B cell (primary cell): ENCODE results near the gene USP9X. TPM values are rescaled to one million over a fixed set of nuclear protein-coding genes. Genes with fewer than 3 reads are reported as not detected.
A peak's percentile ranks its signal among the peaks of the same experiment; 100 is the strongest.
"Not testable (repeated sequence)": the region's sequence is repeated elsewhere in the genome, so short reads cannot be mapped to it uniquely, and the experiment has no call there.

ENCODE experiments used
- ATAC-seq: fragments of 200-7000 bp; cut with Tn5 transposase; one replicate; pipeline ENCODE4 v1.10.0; 2021; ENCODE audit warnings: low read depth, mild to moderate bottlenecking, moderate number of reproducible peaks, moderate library complexity
- CTCF ChIA-PET: fragments of 350-600 bp; sonication (Branson Sonifier 250); formaldehyde crosslinking; loops from one replicate; lab custom pipeline; 2021; ENCODE audit warnings: antibody characterized with exemption, inconsistent platforms; lab: Charles Lee
- POLR2A ChIA-PET: fragments of 350-600 bp; sonication (Branson Sonifier 250); formaldehyde crosslinking; loops from one replicate; lab custom pipeline; 2021; ENCODE audit warnings: antibody characterized with exemption; lab: Charles Lee
- DNase-seq: peaks from one replicate; pipeline ENCODE4 v3.0.0; 2013
- H2AFZ ChIP-seq: 2 replicates; pipeline ENCODE4 v1.6.1; 2012; ENCODE audit warnings: mild to moderate bottlenecking, low read depth, low read length; ENCODE audit not compliant: insufficient read depth, poor library complexity, severe bottlenecking
- H3K27ac ChIP-seq, 2 donors: 1 replicate in 1 of 2; 2 replicates in 1 of 2; pipeline ENCODE4 v1.5.1; 2012 to 2013; ENCODE audit warnings: low read length in 2 of 2, mild to moderate bottlenecking in 2 of 2, moderate library complexity in 1 of 2
- H3K27me3 ChIP-seq, 4 experiments: fragments of 200-600 bp in 1 of 4; sonication (generic) in 1 of 4; replicated peaks in 1 of 4; 1 replicate in 2 of 4; 2 replicates in 2 of 4; pipeline versions ENCODE4 v1.6.1 to v1.7.0; 2013 to 2016; ENCODE audit warnings: low read length in 3 of 4, mild to moderate bottlenecking in 2 of 4, mixed read lengths in 1 of 4, moderate library complexity in 1 of 4; ENCODE audit not compliant: insufficient read depth in 4 of 4, control insufficient read depth in 3 of 4; ENCODE audit errors: control extremely low read depth in 1 of 4
- H3K36me3 ChIP-seq, 2 experiments: replicated peaks in 1 of 2; 1 replicate in 1 of 2; 2 replicates in 1 of 2; pipeline versions ENCODE4 v1.6.1 to v1.7.1; 2013; ENCODE audit warnings: low read length in 1 of 2; ENCODE audit not compliant: insufficient read depth in 2 of 2, control insufficient read depth in 1 of 2; ENCODE audit errors: control extremely low read depth in 1 of 2, extremely low read depth in 1 of 2
- H3K4me1 ChIP-seq, 2 donors: fragments of 200-600 bp in 1 of 2; sonication (generic) in 1 of 2; 1 replicate in 1 of 2; 2 replicates in 1 of 2; pipeline versions ENCODE4 v1.5.1 to v1.6.1; 2013 to 2017; ENCODE audit warnings: low read length in 2 of 2; ENCODE audit not compliant: control insufficient read depth in 2 of 2, insufficient read depth in 2 of 2
- H3K4me2 ChIP-seq: replicated peaks from 2 replicates; pipeline ENCODE3; 2012; ENCODE audit warnings: mild to moderate bottlenecking, low read depth, low read length; ENCODE audit not compliant: poor library complexity, severe bottlenecking
- H3K4me3 ChIP-seq, 5 experiments: fragments of 200-600 bp in 1 of 5; sonication (generic) in 1 of 5; 1 replicate in 3 of 5; 2 replicates in 2 of 5; pipeline versions ENCODE4 v1.5.1 to v1.7.0; 2011 to 2016; ENCODE audit warnings: low read length in 4 of 5, mild to moderate bottlenecking in 4 of 5, low read depth in 2 of 5, control low read depth in 1 of 5, moderate library complexity in 1 of 5; ENCODE audit not compliant: insufficient read depth in 1 of 5; ENCODE audit errors: control extremely low read depth in 1 of 5, extremely low read depth in 1 of 5
- H3K79me2 ChIP-seq: fragments of 200-600 bp; sonication (generic); one replicate; pipeline ENCODE4 v1.6.0; 2016; ENCODE audit warnings: low read length; ENCODE audit not compliant: control insufficient read depth, insufficient read depth
- H3K9ac ChIP-seq: fragments of 200-600 bp; sonication (generic); 2 replicates; pipeline ENCODE4 v1.6.1; 2017; ENCODE audit warnings: mild to moderate bottlenecking, low read length, moderate library complexity
- H3K9me3 ChIP-seq, 3 donors: one replicate each; pipeline versions ENCODE4 v1.6.1 to v1.7.1; 2013; ENCODE audit warnings: low read length in 2 of 3; ENCODE audit not compliant: control insufficient read depth in 2 of 3, insufficient read depth in 1 of 3; ENCODE audit errors: control extremely low read depth in 1 of 3
- H4K20me1 ChIP-seq: 2 replicates; pipeline ENCODE4 v1.6.0; 2012; ENCODE audit warnings: mild to moderate bottlenecking, low read length; ENCODE audit not compliant: insufficient read depth, control insufficient read depth, poor library complexity, severe bottlenecking
- H3K27ac Mint-ChIP-seq: one replicate; pipeline ENCODE4 v1.8.0; 2021; ENCODE audit warnings: mixed read lengths
- H3K27me3 Mint-ChIP-seq: one replicate; pipeline ENCODE4 v1.8.0; 2021; ENCODE audit warnings: mixed read lengths
- H3K4me1 Mint-ChIP-seq: one replicate; pipeline ENCODE4 v1.8.0; 2021; ENCODE audit warnings: mixed read lengths
- H3K4me3 Mint-ChIP-seq: one replicate; pipeline ENCODE4 v1.8.0; 2021; ENCODE audit warnings: mixed read lengths
- H3K9me3 Mint-ChIP-seq: one replicate; pipeline ENCODE4 v1.8.0; 2022; ENCODE audit warnings: mixed read lengths; ENCODE audit not compliant: insufficient read depth
- CTCF ChIP-seq: fragments of 200-600 bp; IDR thresholded peaks from one replicate; pipeline ENCODE4 v1.8.0; 2022; ENCODE audit warnings: antibody characterized with exemption, mild to moderate bottlenecking
- EZH2 ChIP-seq: IDR thresholded peaks from 2 replicates; pipeline ENCODE4 v1.6.1; 2012; ENCODE audit warnings: borderline replicate concordance, low read depth, mild to moderate bottlenecking, moderate library complexity, low read length; ENCODE audit not compliant: insufficient read depth, poor library complexity, severe bottlenecking
- WGBS: methylation state at CpG from one replicate; pipeline ENCODE4 v1.1.5; 2013; ENCODE audit warnings: missing lambda C conversion rate; ENCODE audit not compliant: insufficient coverage; 5-methylcytosine and 5-hydroxymethylcytosine counted together
- intact Hi-C: fragments of 100-400 bp; cut with micrococcal nuclease; formaldehyde crosslinking; loops from one replicate; pipeline ENCODE4 v1.10.0; 2022
- polyA plus RNA-seq: library from polyadenylated mRNA; depleted of rRNA; stranded (reverse); fragments of >200 nt; gene quantifications from 2 replicates; pipeline ENCODE4 v1.2.3, GENCODE V29; 2012
- total RNA-seq, 2 donors: library from RNA; stranded (reverse); fragments of 120-200 nt in 1 of 2; gene quantifications; 1 replicate in 1 of 2; 2 replicates in 1 of 2; pipeline versions ENCODE4 v1.2.3 to v1.2.4, GENCODE V29; 2013 to 2022

Gene USP9X
- total and polyA plus RNA-seq, 2 donors (not counting 1 experiment from before 2014, with no cell fraction given) = 9.6 to 87.6 TPM

- Histone ChIP-seq H2AFZ (no peak overlapping the region), H3K79me2 (peaks cover 89% of the 10 kb centered on the region), H3K9me3 (peaks cover 0 to 6% (median 0%) of the 10 kb centered on the region in 3 donors), H3K4me1 (peaks cover 16 to 40% of the 10 kb centered on the region in 2 donors), H3K27me3 (no peaks in the 10 kb centered on the region), H4K20me1 (peaks cover 74% of the 10 kb centered on the region), H3K36me3 (no peaks in the 10 kb centered on the region), H3K4me2 (no peak overlapping the region), H3K4me3 (no peak overlapping the region), H3K9ac (no peak overlapping the region), H3K27ac (peak overlapping the region in 1 of 2 donors; percentile 33)
- H3K27ac Mint-ChIP-seq = peak overlapping the region; percentile 74
- TF ChIP-seq CTCF (no peak), EZH2 (no peak)
- ChIA-PET POLR2A (no interaction called here), CTCF (interaction anchor here (0.7 to 9.7 kb wide), 2 partner anchors 235 to 376 kb away, joined by 6 to 131 read pairs; no protein-coding TSS in a partner anchor)
- no peaks in the 10 kb centered on the region for H3K9me3 Mint-ChIP-seq
- no peak for ATAC-seq
- H3K4me3 Mint-ChIP-seq = no peak overlapping the region
- WGBS = no CpG with 5 or more reads among the region's 7 CpGs
- intact Hi-C loops = loop anchor here (2.0 to 10.0 kb wide), 4 partner anchors 46 to 376 kb away; partner anchors contain the start of gene MED14
- no peak for DNase-seq
- no peaks in the 10 kb centered on the region for H3K27me3 Mint-ChIP-seq
- H3K4me1 Mint-ChIP-seq = peaks cover 60% of the 10 kb centered on the region
These were observed 25.8 kb downstream of the USP9X start for GRCh38 chrX:41110801-41111625.

GRCh38 chrX:41115104-41115425, 29.8 kb downstream of the USP9X start:
- not testable (repeated sequence) for H3K36me3 ChIP-seq, H3K4me2 ChIP-seq, H3K4me3 Mint-ChIP-seq, H2AFZ ChIP-seq, H3K9me3 ChIP-seq, H3K9me3 Mint-ChIP-seq, H3K4me3 ChIP-seq, H3K27me3 Mint-ChIP-seq, H3K27ac ChIP-seq, H3K9ac ChIP-seq, H3K27ac Mint-ChIP-seq, H3K27me3 ChIP-seq
- peak; percentile 62 for DNase-seq
- intact Hi-C loops = loop anchor here (1.0 to 10.0 kb wide), 5 partner anchors 30 to 380 kb away; partner anchors contain the start of genes MED14 and USP9X
- POLR2A ChIA-PET = interaction anchor here (0.7 to 1.2 kb wide), 4 partner anchors 13 to 468 kb away, joined by 3 to 5 read pairs (median 4); partner anchors contain the start of gene CXorf38
- WGBS = no CpG with 5 or more reads among the region's 4 CpGs
- H3K4me1 ChIP-seq = peaks cover 31 to 49% of the 10 kb centered on the region in 2 donors
- H3K79me2 ChIP-seq = peaks cover 88% of the 10 kb centered on the region
- TF ChIP-seq CTCF = peak; percentile 71
- ATAC-seq = peak; percentile 68
- peaks cover 70% of the 10 kb centered on the region for H3K4me1 Mint-ChIP-seq
- H4K20me1 ChIP-seq = peaks cover 79% of the 10 kb centered on the region
- CTCF ChIA-PET = interaction anchor here (0.5 to 9.7 kb wide), 24 partner anchors 9 to 571 kb away, joined by 3 to 131 read pairs (median 4); partner anchors contain the start of gene USP9X
